ENCODE data around the gene ZBTB7C. TPM values are rescaled to one million over a fixed set of nuclear protein-coding genes. Genes with fewer than 3 reads are reported as not detected.

ZBTB7C gene
- total RNA-seq, 1 experiment from 2014 or later: not detected

- no peak for DNase-seq
- CTCF ChIA-PET: no interaction called here
- Mint-ChIP-seq H3K36me3 (ENCODE audit: insufficient read depth, unreplicated experiment) (no peaks in the 10 kb centered on the region), H3K4me1 (ENCODE audit: low read depth, unreplicated experiment) (peaks cover 11% of the 10 kb centered on the region), H3K4me3 (ENCODE audit: low read depth, unreplicated experiment) (no peak overlapping the region), H3K27me3 (ENCODE audit: unreplicated experiment) (peaks cover 70% of the 10 kb centered on the region), H3K27ac (ENCODE audit: unreplicated experiment) (no peak overlapping the region), H3K9me3 (ENCODE audit: low read depth, unreplicated experiment) (no peaks in the 10 kb centered on the region)
- BruUV-seq (replicated peaks): no TSS peak
- TF ChIP-seq CTCF (IDR thresholded peaks at IDR 0.05; ENCODE audit: unreplicated experiment): no peak
- intact Hi-C loops (cut with micrococcal nuclease; ENCODE audit: unreplicated experiment): no loop called here
These were observed 20.7 kb downstream of the ZBTB7C start for GRCh38 chr18:48388478-48388877.

- intact Hi-C loops (cut with micrococcal nuclease; ENCODE audit: unreplicated experiment): no loop called here
These were observed 21.9 kb downstream of the ZBTB7C start for GRCh38 chr18:48387300-48387699.

GRCh38 chr18:48385596-48385995, 23.6 kb downstream of the ZBTB7C start:
- TF ChIP-seq CTCF (IDR thresholded peaks at IDR 0.05; ENCODE audit: unreplicated experiment): no peak
- H3K36me3 Mint-ChIP-seq (ENCODE audit: insufficient read depth, unreplicated experiment): no peaks in the 10 kb centered on the region
- H3K4me3 Mint-ChIP-seq (ENCODE audit: low read depth, unreplicated experiment): no peak overlapping the region
- no peaks in the 10 kb centered on the region for H3K9me3 Mint-ChIP-seq (ENCODE audit: low read depth, unreplicated experiment)
- intact Hi-C loops (cut with micrococcal nuclease; ENCODE audit: unreplicated experiment): no loop called here
- no peak overlapping the region for H3K27ac Mint-ChIP-seq (ENCODE audit: unreplicated experiment)
- DNase-seq: no peak
- CTCF ChIA-PET: interaction anchor here (1.1 kb wide), 1 partner anchor 56 kb away, joined by 3 read pairs; no protein-coding TSS in a partner anchor
- peaks cover 65% of the 10 kb centered on the region for H3K27me3 Mint-ChIP-seq (ENCODE audit: unreplicated experiment)
- BruUV-seq (replicated peaks): no TSS peak
- peaks cover 11% of the 10 kb centered on the region for H3K4me1 Mint-ChIP-seq (ENCODE audit: low read depth, unreplicated experiment)

More at GRCh38 chr18:48387300-48387699, 21.9 kb downstream of the ZBTB7C start:
- peaks cover 65% of the 10 kb centered on the region for H3K27me3 Mint-ChIP-seq (ENCODE audit: unreplicated experiment)
- CTCF ChIA-PET: no interaction called here
- H3K36me3 Mint-ChIP-seq (ENCODE audit: insufficient read depth, unreplicated experiment): no peaks in the 10 kb centered on the region
- no peaks in the 10 kb centered on the region for H3K9me3 Mint-ChIP-seq (ENCODE audit: low read depth, unreplicated experiment)
- H3K4me1 Mint-ChIP-seq (ENCODE audit: low read depth, unreplicated experiment): peaks cover 11% of the 10 kb centered on the region
- no peak overlapping the region for H3K27ac Mint-ChIP-seq (ENCODE audit: unreplicated experiment)
- TF ChIP-seq CTCF (IDR thresholded peaks at IDR 0.05; ENCODE audit: unreplicated experiment): no peak
- no peak for DNase-seq
- BruUV-seq (replicated peaks): no TSS peak
- H3K4me3 Mint-ChIP-seq (ENCODE audit: low read depth, unreplicated experiment): no peak overlapping the region

- Mint-ChIP-seq H3K36me3 (ENCODE audit: insufficient read depth, unreplicated experiment) (no peaks in the 10 kb centered on the region), H3K4me1 (ENCODE audit: low read depth, unreplicated experiment) (no peaks in the 10 kb centered on the region), H3K9me3 (ENCODE audit: low read depth, unreplicated experiment) (peaks cover 2% of the 10 kb centered on the region), H3K27ac (ENCODE audit: unreplicated experiment) (no peak overlapping the region), H3K4me3 (ENCODE audit: low read depth, unreplicated experiment) (no peak overlapping the region), H3K27me3 (ENCODE audit: unreplicated experiment) (peaks cover 98% of the 10 kb centered on the region)
- DNase-seq: no peak
- no TSS peak for BruUV-seq (replicated peaks)
- TF ChIP-seq CTCF (IDR thresholded peaks at IDR 0.05; ENCODE audit: unreplicated experiment): no peak
- intact Hi-C loops (cut with micrococcal nuclease; ENCODE audit: unreplicated experiment): no loop called here
- CTCF ChIA-PET: no interaction called here
These were observed 32.2 kb downstream of the ZBTB7C start for GRCh38 chr18:48376934-48377333.

All from Calu3 (cell line).